T47D (cell line): ENCODE data around the gene IQCM.
A peak's percentile ranks its signal among the peaks of the same experiment; 100 is the strongest.

Source experiments
- DNase-seq, 2 experiments: peaks; one replicate each; pipeline versions ENCODE4 v3.0.0 to v3.0.0-alpha.2; 2011 to 2012; ENCODE audit warnings: low read depth in 1 of 2, low spot score in 1 of 2
- JUND ChIP-seq: IDR thresholded peaks from 2 replicates; pipeline ENCODE4 v1.6.1; 2012; ENCODE audit warnings: low read depth
- in situ Hi-C: cut with HindIII; loops from 2 replicates; pipeline ENCODE4 v1.10.0; 2016; ENCODE audit warnings: low sequenced_read_pairs, low pct_unique_long_range_greater_than_20kb

Gene IQCM

GRCh38 chr4:149794352-149794751, 21.3 kb downstream of the IQCM start:
- no peak for DNase-seq
- in situ Hi-C loops, result no loop called here
- no peak for TF ChIP-seq JUND

DNA sequence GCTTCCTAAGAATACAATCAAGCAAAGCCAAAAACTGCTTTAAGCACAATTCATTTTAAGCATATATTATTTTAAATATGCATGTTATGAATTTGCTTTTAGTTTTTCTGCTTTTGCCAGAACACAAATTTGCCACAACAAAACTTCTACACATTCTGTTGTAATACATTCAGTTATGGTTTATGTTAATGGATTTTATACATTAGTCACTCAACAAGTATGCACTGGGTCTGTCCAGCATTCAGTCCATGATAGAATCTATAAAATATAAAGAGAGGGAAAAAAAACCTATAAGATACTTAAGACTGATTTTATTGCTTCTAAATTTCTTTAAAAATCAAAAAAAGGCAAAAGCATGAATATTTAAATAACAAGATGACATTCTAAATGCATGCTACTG, 22.2 kb downstream of the IQCM start:
- in situ Hi-C loops, result no loop called here
- no peak for TF ChIP-seq JUND
- no peak for DNase-seq

DNA sequence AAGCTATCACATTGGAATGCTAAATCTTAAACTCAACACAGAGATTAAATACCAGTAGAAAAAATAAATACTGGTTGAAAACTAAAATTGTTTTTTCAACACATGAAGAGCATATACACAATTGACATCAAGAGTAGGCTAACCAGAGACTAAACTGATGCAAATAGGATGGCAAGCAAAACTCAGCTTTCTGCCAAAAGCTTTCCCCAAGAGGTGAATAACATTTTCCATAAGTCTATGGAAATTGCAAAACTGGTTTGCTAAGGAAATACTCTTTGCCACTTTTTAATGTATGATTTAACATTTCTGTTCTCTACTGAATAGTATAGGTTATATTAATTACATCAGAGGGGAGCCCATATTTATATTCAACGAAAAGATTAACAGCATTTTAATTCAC, 23.8 kb downstream of the IQCM start:
- TF ChIP-seq JUND, result no peak
- in situ Hi-C loops, result no loop called here
- DNase-seq, result no peak

DNA sequence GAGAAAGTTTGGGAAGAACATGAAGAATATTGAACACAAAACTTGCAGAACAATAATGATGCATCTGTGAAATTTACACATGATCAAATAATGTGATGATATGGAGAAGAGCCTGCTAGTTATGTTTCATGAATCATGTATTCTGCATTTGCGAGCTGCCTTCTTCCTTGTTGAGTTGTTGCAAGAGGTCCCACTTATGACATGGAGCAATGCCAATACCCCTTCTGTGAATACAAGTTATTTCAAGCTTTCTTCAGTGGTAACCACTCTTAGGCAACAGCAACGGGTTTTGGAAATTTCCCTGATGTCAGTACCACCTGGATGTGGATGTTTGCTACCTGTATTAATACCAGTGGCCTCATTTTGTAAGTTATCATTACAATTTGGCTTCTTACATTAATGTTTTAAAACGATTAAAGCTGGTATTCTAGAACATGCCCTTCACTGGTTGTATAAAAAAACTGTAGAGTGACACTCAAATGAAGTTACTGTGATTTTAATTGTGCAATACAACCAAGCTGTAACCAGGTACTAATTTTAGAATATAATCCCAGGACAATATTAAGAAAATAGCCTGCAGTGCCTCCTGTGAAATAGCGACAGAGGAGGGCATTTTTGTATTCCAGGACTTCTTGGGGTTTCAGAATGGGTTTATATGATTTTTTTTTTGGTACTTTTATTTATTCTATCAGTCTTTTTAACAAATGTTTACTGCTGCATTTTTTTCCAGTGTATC, 25.3 kb downstream of the IQCM start:
- in situ Hi-C loops, result no loop called here
- TF ChIP-seq JUND, result no peak
- no peak for DNase-seq

GRCh38 chr4:149788300-149788699, 27.3 kb downstream of the IQCM start:
- in situ Hi-C loops, result no loop called here
- no peak for DNase-seq
- no peak for TF ChIP-seq JUND

- no peak for DNase-seq
- TF ChIP-seq JUND, result no peak
- in situ Hi-C loops, result no loop called here
These were observed 29.8 kb downstream of the IQCM start for GRCh38 chr4:149785696-149786431.

GRCh38 chr4:149784018-149784417, 31.6 kb downstream of the IQCM start:
- no peak for TF ChIP-seq JUND
- no peak for DNase-seq
- in situ Hi-C loops, result no loop called here

DNA sequence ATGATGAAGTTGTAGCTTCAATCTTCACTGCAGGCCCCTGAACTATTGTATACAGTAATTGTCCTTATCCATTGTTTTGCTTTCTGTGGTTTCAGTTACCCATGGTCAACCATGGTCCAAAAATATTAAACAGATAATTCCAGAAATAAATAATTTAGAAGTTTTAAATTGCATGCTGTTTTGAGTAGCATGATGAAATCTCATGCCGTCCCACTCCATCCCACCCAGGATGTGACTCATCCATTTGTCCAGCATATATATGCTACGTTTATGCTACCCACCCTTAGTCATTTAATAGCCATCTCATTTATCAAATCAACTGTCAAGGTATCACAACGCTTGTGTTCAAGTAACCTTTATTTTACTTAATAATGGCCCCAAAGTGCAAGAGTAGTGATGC, 34.5 kb downstream of the IQCM start:
- in situ Hi-C loops, result no loop called here
- TF ChIP-seq JUND, result no peak
- no peak for DNase-seq

DNA sequence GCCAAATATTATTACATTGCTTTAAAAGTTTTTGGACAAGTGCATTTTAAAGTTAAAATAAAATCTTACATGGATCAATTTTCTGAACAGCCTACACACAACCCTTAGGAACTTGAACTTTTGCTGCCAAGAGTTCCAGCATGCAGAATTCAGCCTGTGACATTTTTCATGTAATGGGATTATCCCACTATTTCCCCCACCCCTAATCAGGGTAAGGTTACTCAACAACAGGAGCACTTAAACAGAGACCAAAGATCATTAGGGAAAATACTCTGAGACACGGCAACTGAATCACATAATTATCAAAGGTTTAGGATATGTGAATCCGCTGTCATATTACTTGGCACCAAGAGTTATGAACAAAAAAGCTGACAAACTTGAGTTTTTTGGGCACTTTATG, 47.2 kb downstream of the IQCM start:
- in situ Hi-C loops, result no loop called here
- no peak for TF ChIP-seq JUND
- DNase-seq, result no peak

DNA sequence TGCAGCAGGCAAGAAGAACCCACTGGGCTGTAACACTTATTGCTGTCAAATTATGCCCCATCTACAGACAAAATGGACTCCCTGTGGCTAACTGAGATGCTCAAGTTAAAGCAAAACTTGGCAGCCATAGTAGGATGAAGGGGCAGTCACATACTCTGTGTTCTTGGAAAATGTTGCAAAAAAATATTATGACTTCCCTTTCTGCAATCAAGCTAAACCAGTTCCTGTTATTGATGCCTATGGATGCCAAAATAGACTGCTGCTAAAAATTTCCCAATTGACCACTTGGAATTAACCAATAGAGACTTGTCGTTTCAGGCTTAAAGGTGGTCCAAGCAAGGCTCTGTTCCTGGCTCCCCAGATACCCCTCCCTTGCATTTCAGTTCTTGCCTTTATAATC, 49.5 kb downstream of the IQCM start:
- DNase-seq, result no peak
- in situ Hi-C loops, result no loop called here
- no peak for TF ChIP-seq JUND

DNA sequence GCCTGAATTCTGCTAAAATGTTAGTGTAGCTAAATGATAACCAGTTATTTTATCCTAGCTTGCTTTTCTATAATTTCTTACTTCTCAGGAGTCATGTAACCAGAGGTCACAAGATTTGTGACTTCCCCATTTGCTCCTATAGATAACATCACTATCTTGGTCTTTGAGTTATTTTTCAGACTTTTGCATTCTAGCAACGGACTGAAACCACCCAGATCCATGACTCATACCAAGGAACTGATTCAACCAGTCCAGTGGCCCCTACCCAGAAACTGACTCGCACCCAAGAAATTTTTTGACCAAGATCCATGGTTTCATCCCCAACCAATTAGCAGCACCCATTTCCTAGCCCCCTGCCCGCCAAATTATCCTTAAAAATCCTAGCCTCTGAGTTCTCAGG, 50.0 kb downstream of the IQCM start:
- in situ Hi-C loops, result no loop called here
- no peak for DNase-seq

GRCh38 chr4:149755969-149756368, 59.7 kb downstream of the IQCM start:
- TF ChIP-seq JUND, result no peak
- in situ Hi-C loops, result no loop called here
- DNase-seq, result no peak

More for the DNA sequence above, 50.0 kb downstream of the IQCM start:
- no peak for TF ChIP-seq JUND

DNA sequence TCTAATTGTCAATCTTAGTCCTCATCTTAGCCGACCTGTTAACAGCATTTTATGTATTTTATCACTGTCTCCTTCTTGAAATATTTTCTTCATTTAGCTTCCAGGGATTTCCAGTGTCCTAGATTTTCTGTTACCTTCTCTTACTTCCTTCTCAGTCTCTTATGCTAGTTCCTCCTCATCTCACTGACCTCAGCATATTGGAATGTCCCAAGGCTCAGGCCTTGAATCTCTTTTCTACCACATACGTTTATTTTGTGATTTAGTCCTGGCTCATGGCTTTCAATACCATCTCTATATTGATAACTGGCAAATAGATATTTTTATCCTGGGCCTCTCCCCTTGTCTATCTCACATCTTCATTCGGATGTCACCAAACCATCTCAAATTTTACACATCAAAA, 61.1 kb downstream of the IQCM start:
- no peak for TF ChIP-seq JUND
- in situ Hi-C loops, result no loop called here
- peak in 1 of 2 experiments; percentile 26 for DNase-seq
